ENCODE results near the gene MED13L.
"Not testable (repeated sequence)": the region's sequence is repeated elsewhere in the genome, so short reads cannot be mapped to it uniquely, and the experiment has no call there.

Gene MED13L

DNA sequence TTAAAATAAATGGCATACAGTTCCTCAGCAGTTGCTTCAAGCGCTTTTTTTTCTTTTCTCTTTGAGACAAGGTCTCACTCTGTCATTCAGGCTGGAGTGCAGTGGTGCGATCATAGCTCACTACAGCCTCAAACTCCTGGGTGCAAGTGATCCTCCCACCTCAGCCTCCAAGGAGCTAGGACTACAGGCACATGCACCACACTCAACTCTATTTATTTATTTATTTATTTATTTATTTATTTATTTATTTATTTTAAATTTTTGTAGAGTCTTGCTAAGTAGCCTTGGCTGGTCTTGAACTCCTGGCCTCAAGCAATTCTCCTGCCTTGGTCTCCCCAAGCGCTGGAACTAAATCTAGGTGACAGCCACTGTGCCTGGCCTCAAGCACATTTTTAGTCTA is 132.0 kb downstream of the MED13L start:
- DNase-seq, result no peak

DNA sequence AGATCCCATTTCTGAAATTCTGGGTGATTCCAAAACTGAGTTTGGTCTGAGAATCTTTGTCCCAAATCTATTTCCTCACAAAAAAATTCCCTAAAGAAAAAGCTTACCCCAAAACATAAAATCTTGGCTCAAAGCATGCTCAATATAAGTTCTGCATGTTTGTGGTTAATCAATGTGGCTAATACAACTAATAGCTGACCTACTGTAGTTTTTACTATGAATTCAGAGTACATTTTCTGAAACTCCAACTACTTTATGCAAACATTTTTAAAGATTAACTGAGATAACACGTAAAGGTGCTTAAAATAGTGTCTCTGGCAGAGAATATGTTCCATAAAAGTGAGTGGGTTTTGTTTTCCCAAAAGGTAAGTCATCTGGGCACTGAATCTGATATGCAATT is 133.1 kb downstream of the MED13L start:
- DNase-seq, result no peak

DNA sequence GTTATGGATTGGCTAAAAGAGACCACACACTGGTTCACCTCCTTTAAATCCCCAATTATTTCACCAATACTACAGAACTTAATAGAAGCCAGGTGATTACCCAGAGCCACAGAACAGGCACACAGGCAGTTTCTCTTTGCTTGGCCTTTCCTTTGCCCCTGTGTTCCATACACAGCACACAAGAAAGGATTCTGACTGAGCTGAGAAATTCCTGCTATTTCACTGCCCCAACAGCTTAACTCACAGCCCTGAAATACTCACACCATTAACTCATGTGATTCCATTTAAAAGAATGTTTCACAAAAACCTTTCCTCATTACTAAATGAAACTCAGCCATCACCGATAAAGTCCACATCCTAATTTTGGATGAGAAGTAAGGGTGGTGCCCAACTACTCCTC is 133.6 kb downstream of the MED13L start:
- DNase-seq, result no peak

DNA sequence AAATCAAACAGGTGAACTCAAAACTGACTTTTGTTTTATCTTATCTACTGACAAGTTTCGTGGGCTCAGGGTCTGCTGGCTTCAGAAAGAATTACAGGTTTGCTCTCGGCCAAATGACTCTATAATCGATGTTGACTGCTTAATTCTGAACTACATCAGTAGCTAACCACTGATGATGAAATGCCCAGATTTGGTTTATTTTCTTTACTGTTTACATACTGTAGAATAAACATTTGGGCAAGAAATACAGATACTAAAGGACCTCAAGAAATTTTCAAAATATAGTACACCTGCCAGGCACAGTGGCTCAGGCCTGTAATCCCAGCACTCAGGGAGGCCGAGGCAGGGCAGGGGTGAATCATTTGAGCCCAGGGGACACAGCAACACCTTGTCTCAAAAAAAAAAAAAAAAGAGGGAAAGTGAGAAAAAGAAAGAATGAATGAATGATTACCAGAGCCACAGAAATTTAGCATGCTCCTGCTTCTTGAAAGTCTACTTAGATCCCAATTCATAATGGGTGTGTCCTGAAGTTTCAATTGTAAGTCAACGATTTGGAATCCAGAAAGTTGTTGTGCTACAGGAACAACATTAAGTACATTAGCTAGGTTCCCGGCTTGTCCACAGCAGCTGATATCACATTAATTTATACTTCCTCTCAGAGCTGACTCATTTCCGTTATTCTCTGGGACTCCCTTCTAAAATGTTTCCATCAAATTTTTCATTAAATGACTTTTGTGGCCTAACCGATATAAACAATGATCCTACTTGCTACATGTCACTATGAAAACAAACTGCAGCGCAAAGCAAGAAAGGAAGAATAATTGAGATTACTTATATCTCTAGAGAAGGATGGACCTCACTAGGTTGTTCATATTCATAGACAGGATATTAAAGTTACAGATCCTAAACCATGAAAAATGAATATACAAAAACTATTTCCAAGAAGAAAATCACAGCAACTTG is 134.3 kb downstream of the MED13L start:
- DNase-seq, result no peak

DNA sequence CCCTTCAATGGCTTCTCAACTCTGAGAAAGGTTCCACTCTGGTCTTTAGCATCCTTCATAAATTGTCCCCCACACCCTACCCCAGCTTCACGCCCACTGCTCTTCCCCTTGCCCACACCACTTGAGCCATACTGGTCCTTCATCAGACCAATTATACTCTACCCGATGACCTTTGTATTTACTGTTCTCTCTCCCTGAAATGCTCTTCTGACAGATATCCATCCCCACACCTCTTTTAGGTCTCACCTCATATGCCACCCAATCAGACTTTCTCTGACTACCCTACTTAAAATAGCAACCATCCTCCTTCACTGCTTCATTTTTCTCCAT is 135.7 kb downstream of the MED13L start:
- DNase-seq, result no peak

DNA sequence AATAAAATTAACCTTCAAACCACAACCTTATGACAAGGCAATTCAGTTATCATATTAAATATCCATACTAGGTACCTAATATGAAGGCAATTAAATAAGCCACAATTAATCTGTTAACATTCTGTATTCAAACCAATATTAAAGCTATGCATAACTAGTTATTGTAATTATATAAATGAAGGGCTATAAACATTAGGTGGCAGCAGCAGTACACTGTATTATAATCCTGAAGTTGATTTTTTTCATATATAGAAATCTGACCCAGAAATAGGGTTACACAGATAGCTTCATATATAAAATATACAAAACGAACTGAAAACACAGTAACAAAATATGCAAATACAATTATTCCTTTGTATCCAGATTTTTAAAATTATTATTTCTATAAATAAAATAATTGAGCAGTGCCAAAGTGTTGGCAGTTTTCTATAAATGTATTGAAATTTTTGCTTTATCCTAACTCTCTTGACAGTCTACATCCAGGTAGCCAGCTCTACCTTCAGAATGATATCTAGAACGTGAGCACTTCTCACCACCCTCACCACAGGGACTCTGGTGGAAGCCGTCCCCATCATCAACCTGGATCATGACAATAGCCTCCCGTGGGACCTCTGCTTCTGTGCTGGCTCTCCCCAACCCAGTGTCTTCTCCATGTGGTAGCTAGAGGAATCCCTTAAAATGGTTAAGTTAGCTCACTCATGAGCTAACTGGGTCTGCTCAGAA is 136.2 kb downstream of the MED13L start:
- DNase-seq, result no peak

DNA sequence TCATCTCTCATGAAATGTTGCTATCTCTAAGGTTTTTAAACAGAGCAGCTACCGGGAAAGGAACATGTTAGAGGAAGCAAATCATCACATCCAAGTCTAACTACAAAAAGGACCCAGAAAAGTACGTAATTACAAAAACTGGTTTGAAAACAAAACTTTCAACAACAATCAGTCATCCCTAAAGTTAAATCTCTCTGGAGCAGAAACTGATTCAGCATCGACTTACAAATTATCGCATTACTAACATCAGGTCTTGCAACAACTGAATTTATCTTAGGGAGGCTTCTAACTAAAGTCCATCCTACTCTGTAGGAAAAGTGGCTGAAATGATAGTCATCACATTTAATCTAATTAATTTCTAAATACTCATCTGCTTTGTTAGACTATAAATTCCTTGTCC is 137.0 kb downstream of the MED13L start:
- DNase-seq, result no peak

DNA sequence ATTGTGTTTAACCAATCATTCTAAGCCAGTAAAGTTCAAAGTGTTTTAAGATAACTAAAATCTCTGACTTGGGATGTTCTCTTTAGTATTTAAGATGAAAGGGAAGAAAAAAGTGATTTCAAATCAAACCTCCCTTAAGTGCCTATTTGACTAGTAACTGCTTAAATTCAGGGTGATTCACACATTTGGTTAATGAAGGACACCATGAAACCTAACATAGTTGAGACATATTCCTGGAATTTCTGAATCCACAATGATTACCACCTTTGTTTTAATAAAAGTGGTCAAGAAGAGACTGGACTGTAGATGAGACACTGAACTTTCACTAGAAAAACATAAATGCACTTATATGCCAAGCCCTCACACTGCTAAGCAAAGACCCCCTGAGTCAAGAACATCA is 138.7 kb downstream of the MED13L start:
- no peak for DNase-seq

DNA sequence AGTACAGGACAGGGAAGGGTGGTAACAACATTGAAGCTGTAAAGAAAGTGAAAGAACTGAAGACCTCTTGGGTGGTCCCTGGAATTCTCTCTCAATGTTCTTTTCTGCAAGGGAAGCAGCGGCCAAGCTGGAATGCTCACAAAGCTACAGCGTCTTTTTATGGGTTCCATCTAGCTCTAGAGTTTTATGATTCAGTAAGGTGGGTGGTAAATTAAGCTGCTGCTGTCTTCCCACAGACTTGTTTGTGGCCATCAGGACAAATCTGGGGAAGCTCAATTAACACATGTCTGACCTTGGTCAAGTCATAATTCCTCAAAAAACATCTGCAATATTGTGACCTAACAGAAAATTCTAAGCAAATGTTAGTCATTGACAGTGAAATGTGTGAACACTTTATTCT is 139.1 kb downstream of the MED13L start:
- no peak for DNase-seq

DNA sequence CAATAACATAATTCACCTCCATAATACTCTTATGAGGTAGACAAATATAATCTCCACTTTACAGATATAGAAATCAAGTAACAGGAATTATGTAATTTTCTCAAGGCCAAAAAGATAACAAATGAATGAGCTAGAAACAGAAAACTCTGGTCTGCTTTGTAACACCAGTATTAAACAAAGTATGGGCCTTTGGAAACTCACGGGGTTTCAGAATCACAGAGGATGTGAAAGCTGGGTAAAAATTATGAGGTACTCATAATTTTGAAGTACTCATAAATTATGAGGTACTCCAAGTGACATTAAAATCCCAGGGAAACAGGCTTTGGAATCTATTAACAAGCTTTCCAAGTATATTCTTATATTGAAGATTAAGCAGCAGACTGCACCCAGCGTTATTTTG is 140.2 kb downstream of the MED13L start:
- DNase-seq, result no peak

DNA sequence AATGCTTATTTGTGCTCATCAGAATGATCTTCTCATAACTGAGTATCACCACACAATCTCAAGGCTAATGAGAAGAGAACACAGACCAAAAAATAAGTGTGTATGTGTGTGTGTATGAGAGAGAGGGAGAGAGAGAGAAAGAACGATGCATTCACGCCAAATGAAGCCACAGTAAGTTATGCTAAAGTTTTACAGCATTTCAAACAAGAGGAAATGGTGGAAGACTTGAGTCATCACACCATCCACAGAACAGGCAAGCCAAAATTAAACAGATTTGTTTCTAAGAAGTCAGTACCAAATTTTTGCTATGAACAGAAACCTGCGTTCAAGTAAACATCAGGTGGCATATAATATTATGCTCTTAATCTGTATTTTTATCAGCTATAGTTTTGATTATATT is 141.2 kb downstream of the MED13L start:
- DNase-seq, result no peak

DNA sequence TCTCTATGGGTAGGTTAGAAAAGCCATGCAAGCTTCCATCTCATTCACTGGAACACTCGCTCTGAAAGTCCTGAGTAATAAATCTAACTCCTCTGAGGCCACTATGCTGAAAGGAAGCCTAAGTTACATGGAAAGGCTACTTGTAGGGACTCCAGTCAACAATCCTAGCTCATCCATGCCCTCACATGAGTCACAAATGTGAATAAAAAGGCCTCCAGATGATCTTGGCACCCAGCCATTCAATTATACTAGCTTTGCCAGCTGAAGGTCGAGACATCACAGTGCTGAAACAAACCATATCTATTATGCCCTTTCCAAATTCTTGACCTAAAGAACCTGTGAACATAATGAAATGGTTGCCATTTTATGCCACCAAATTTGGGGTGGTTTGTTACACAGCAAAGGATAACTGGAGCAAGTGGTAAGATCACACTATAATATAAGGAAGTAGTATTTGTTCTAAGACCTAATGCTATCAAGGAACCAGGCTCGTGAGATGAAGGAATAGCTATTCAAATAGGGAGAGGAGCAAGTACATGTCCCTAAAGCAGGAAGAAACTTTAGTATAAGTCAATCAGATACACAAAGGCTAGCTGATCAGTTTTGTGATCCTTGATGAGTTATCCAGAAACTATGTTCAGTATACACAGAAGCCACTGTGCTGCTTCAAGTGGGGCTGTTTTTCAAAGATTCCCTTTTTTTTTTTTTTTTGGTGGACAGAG is 142.1 kb downstream of the MED13L start:
- DNase-seq, result no peak

DNA sequence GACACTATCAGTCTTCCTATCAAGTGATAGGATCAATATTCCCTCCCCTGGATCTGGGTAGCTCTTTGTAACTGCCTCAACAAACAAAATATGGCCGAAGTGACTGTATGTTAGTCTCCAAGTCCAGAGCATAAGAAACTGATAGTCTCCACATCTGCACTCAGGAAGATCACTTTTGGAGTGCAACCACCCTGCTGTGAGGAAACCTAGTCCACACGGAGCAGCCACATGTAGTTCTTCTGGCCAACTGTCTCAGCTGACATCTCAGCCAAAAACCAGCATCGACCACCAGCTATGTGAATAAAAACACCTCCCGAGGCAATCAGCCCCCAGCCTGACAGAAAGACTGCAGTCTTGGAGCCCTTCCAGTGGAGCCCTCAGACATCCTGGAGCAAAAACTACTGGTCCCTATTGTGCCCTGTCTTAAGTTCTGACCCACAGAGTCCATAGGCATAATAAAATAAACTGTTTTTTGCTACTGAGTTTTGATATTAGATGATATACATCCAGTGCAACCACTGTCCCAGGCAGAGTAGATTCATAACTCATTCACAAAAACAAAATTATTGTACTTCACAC is 143.8 kb downstream of the MED13L start:
- DNase-seq, result no peak

DNA sequence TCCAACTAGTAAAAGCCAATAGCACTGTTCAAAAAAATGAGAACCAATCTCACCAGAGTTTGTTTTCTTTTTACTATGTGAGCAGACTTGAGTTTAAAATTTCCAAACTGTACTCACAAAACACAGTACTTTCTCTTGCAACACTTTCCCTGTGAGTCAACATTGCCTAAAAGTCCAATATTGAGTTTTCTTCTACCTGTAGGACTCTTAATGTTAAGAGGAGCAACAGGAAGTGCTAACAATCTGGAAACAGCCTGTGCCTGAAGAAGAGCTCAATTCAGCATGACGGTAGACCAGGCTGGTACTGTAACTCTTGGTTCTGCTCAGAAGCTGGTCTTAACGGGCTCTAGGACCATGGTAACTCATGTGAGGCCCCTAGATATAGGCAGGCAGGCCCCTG is 144.3 kb downstream of the MED13L start:
- no peak for DNase-seq

DNA sequence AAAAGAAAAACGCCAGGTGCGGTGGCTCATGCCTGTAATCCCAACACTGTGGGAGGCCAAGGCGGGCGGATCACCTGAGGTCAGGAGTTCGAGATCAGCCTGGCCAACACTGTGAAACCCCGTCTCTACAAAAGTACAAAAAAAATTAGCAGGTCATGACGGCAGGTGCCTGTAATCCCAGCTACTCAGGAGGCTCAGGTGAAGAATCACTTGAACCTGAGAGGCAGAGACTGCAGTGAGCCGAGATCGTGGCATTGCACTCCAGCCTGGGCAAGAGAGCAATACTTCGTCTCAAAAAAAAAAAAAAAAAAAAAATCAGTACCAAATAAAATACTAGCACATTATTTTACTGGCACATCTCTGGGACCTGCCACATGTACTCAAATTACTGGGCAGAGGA is 145.5 kb downstream of the MED13L start:
- not testable (repeated sequence) for DNase-seq

DNA sequence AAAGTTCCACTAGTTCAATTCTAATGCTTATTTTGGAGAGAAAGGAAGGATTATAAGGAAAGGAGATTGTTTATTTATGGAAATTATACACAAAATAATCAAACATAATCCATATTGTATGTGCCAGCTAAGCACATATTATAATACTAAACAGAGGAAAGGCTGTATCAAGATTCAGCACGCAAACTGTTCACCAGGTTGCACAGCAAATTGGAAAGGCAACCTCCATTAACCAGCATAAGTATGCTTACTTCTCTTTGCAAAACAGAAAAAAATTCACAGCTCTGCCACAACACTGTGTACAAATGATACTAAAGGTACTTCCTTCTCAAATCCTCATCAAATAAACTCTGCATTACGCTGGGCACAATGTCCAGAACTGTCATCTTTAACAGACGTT is 146.3 kb downstream of the MED13L start:
- DNase-seq, result no peak

DNA sequence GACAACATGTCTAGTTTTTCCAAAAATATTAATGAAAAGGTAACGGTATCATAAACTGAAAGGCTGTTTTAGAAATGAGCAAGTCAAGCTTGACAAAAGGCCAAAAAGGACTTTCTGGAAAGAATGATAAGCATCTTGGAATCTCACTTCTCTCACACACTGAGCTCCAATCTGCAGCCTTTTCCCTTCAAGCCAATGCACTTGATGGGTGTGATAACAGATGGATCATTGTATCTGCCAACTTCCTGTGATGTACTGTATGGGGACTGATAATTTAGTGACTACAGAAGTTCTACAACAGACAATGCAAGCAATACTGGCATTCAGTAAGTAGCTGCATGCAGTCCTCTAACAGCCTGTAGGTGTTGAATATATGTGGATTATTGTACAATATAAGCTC is 147.1 kb downstream of the MED13L start:
- no peak for DNase-seq

DNA sequence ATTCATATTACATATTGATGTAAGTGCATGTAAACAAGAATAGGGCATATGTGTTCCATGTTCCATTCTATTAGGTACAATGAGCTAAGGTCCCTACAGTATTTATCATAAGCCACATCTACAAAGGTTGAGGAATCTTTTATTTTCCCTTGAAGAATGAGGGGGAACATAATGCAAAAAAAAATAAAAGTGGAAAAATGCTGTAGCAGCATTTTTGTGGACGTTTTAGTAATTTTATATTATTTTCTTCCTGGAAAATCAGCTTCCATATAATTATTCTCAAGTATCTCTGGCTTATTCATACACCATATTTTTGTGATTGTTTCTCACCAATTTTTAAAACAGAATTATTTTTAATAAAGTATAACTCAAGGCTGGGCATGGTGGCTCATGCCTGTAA is 148.7 kb downstream of the MED13L start:
- no peak for DNase-seq

DNA sequence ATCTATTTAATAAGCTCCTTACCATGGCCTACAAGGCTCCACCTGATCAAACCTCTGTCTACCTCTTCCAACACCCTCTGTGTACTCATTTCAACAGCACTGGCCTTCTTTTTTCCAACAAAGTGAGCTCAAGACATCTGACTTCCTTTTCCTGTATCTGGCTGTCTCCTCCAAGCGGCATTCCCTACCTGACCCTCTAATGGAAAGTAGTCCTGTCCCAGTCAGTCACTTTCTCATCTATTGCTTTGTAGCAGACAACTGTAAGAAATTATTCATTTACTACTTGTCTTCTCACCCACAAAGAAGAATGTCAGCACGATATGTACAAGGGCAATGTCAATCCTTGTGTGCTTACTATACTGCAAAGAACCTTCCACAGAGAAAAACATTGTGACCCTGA is 149.6 kb downstream of the MED13L start:
- no peak for DNase-seq

DNA sequence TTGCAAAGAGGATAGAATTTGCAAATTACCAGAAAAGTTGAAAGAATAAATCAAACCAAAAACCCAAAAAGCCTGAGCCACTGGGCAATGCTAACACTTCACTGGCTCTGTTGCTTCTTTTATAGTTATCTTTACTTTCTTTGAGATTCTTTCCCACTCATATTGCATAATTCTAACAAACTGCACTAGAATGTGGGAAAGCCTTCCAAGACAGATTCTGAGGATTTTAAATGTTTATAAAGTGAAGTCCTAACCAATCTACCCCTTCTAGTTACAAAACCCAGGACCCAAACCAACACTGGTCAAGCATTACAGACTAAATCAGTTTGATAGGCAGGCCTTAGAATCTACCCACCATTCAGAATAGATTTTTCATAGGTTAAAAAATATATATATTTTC is 150.9 kb downstream of the MED13L start:
- DNase-seq, result no peak

DNA sequence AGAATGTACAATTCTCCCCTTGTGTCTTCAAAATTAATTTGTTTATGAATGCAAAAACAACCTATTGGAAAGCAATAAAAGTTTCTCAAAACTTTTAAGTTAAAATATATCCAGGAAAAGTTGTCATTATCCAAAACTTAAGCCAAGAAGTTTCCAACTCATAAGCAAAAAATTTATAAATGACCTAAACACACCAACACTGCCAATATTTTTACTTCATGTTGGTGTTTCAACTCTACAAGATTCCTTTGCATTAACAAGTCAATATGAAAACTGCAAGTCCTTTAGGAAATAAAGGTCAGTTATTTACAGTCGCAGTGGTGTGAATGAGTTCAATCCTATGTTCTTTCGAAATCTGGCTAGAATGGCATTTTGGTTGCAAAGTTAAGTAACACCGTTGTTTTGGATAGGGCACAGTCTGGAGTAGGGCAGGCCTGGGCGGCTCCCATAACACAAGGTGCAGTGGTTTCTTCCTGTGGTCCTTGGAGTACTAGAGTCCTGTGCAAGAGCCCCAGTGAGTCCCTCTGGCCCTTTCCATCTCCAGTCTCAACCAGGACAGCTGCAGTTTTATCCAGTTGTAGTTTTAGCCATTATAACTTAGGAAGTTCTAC is 151.4 kb downstream of the MED13L start:
- DNase-seq, result no peak

DNA sequence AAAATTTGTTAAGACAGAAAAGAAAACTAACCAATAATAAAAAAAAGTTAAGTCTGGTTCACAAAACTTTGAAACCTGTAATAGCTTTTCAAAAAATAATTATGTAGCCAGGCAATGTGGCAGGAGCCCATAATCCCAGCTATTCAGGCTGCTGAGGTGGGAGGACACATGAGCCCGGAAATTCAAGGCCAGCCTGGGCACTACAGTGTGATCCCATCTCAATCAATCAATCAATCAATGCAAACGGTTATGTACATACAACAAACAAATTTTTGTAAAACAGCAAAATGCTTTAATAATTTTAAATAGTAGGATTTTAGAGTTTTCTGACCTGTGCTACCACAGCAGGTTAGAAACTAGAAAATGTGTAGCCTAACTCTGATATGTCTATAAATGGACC is 152.4 kb downstream of the MED13L start:
- DNase-seq, result no peak

All from effector CD4-positive, alpha-beta T cell (primary cell).